ENCODE data around the gene TANC1.

The TANC1 gene

DNA sequence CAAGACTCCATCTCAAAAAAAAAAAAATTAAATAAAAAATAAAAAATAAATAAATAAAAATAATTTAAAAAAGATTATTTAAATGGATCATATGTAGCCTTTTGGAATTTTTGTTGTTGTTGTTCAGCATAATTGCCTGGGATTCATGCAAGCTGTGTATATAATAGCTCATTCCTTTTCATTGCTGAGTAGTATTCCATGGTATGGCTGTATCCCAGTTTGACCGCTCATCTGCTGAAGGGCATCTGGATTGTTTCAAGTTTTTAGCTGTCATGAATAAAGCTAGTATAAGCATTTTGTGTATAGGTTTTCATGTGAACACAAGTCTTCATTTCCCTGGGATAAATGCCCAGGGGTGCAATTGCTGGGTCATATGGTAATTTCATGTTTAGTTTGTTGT is 6.4 kb upstream of the TANC1 start:
- DNase-seq (ENCODE audit: low read depth in 3 of 3), result no peak

DNA sequence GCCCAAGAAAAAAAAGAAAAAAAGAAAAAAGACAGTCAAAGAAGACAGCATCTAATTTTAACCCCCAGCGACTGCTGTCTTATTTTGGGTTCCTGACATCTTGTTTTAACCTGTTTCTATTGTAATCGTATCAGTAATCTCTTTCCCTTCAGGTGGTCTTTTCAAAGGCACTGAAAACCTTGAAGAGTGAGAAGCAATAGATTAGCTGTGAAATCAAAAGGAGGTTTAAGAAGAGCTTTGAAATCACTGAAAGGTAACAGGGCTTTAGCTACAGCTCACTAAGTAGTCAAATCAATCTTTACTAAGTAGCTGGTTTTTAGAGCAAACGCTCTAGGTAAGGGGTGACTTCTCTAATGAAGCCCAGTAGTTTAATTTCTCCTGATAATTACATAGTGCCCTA is 5.4 kb upstream of the TANC1 start:
- no peak for DNase-seq (ENCODE audit: low read depth in 3 of 3)

DNA sequence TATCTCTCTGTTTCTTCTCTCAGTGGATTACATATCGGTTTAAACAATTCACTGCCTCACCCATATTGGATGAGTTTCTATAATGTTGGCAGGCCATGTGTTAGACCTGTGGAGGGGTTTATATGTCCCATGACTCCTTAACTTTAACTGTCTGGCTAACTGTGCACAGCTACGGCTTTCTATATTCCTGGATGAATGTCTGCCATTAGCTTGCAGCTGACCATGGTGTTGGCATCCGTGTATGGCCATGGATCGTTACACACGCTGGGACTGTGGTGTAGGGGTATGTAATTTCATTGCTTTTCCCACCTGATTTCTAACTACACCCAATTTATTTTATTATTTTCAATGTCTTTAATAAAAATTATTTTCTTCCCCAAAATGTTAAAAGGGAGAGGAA is 3.3 kb upstream of the TANC1 start:
- DNase-seq (ENCODE audit: low read depth in 3 of 3), result no peak

DNA sequence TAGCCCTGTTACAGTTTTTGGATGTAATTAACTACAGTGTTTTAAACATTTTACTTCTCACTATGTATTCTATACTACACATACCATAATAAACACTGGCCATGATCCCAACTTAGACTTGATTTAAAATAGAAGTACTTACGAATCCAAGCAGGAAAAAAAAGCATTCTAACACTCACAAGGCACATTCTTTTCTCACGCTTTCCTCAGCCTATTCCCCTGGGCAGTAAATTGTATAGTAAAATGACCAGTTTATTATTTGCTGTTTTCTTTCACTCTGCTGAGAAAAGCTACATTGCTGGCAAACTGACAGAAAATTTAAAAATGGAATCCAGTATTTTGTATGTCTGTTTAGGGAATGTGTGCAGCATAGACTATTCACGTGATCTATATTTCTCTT is 2.8 kb upstream of the TANC1 start:
- no peak for DNase-seq (ENCODE audit: low read depth in 3 of 3)

DNA sequence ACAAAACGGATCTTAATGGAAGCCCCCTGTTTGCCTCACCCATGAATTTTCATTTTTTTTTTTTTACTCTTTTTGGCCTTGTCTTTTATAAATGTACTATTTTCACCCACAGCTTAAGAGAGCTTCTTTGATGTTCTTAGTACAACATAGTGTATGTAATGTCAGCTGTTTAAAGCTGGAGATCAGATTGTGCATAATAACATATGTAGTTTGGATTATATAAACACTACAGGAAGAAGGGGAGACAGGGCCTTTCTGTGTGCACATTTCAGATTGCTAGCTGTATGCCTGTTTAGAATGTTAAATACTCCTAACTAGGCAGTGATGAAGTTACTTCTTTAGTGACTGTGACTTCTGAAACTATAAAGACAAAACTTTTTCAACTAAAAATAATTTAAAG is 2.1 kb upstream of the TANC1 start:
- no peak for DNase-seq (ENCODE audit: low read depth in 3 of 3)

DNA sequence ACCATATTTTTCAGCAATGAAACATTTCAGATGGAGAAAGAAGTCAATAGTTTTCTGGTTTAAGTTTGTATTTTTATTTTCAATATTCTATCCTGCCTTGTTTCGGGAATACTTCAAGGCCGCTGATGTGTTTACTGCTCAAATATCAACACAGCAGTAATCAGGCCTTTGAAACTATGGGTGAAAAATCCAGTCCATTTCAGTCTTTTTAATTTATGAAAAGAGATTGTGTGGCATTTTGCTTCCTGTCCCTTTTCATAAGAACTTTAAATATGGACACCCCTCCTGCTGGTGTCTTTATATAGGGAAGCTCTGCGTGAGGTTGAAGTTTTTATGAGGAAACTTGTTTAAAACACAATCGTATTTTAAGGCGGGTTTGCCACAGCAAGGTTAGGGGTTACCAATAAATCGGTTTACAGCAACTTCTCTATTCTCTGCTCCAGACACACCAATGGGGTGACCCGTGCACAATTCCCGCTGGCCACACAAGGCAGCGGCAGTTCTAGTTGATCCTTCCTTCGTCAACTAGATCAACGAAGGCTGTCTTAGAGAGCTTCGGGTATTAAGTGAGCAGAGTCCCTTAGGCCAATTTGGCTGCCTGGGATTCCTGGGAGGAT is 1.2 kb upstream of the TANC1 start:
- DNase-seq (ENCODE audit: low read depth in 3 of 3), result no peak

DNA sequence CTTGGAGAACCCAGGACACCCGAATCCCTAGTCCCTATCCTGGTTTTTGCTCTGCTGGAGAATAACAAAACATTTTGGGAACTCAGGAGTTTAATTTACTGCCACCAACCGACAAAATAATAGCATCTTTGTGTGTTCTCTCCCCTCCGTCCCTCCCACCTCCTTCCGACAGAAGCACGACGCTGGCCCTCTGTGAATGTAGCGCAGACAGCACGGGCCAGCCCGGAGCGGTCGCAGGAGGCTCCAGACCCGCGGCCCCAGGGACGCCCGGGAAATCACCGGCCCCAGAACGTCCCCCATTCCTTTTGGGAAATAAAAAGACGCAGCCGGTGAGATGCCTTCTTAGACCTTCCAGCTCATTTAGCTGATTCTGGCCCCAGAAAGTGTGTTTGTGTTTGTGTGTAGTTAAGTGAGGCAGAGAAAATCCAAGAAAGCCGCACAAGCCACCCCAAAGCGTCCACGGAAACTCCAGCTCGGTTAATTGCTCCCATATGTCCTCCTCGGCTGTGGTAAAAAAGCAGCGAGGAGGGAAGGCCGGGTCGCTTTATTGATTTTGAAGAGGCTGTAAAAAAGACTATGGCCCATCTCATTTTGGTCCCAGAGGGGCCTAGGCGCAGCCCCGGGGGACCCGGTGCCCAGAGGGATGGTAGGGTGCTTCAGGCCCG is 577 bp upstream of the TANC1 start:
- no peak for DNase-seq (ENCODE audit: low read depth in 3 of 3)

DNA sequence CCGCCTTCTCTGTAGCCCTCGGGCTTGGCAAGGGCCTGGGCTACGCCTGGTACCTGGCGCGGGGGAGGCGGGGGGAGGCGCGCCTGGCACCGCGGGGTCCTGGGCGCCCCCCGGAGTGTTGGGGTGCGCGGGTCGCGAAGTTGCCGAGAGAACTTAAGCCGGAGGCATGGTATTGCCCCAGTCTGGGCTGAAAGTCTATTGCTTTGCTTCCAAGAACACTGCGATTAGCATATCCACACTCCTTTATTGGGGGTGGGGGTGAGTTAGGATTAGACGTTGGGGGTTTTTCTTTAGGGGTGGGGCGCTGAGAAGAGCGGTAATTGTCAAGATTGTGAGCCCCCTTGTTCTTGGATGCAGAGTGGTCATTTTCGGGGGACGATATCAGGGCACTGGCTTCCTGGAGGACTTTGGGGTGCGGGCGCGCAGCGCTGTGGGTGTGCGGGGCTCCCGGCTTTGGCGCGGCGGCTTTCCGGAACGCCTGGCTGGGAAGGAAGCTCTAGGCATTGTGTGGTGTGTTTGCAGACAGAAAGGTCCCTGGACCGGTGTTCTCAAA is 798 bp downstream of the TANC1 start:
- DNase-seq (ENCODE audit: low read depth in 3 of 3), result no peak

DNA sequence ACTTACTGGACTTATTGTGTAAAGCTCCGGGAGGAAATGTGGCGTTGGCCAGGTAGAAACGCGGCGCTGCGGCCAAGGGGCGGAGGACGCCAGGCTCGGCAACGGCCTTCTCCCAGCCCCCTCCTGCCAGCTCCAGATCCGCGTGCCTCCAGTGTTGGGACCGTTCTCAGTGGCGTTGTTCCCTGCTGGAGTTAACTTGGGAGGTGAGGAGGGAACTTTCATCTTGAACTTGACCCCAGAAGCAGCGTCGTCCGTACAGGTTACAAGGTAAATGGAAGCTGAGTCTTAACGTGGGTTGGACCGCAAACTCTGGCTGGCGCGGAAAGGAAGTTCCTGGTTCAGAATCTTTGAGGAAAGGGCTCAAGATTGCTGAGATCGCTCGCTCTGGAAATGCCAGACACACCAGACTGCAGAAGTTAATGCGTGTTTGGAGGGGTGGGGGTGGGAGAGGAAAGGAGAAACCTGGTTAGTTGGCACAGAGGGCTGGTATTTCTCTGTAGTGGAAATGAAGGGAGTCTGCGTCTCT is 1.3 kb downstream of the TANC1 start:
- no peak for DNase-seq (ENCODE audit: low read depth in 3 of 3)

DNA sequence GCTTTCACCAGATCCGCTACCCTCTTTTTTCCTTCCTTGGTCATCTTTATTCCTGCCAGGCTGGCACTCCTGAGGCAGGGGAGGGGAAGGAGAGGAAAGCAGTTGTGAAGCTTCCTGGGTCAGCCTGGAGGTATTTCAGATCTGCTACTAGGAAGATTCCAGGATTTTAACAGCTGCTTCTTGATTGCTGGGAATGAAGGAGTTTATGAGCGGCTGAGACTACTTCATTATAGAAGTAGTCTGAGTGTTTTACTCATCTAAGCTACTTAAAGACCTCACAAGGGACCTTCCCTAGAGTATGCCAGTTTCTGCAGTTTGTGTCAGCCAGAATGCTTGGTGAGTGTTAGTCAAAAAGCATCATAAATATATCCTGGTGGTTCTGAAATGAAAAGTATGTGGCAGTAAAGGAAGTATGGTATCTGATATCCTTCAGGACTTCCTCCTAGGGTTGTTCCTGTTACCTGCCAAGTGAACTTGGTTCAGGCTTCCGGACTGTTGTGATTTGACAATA is 1.9 kb downstream of the TANC1 start:
- DNase-seq (ENCODE audit: low read depth in 3 of 3), result no peak

DNA sequence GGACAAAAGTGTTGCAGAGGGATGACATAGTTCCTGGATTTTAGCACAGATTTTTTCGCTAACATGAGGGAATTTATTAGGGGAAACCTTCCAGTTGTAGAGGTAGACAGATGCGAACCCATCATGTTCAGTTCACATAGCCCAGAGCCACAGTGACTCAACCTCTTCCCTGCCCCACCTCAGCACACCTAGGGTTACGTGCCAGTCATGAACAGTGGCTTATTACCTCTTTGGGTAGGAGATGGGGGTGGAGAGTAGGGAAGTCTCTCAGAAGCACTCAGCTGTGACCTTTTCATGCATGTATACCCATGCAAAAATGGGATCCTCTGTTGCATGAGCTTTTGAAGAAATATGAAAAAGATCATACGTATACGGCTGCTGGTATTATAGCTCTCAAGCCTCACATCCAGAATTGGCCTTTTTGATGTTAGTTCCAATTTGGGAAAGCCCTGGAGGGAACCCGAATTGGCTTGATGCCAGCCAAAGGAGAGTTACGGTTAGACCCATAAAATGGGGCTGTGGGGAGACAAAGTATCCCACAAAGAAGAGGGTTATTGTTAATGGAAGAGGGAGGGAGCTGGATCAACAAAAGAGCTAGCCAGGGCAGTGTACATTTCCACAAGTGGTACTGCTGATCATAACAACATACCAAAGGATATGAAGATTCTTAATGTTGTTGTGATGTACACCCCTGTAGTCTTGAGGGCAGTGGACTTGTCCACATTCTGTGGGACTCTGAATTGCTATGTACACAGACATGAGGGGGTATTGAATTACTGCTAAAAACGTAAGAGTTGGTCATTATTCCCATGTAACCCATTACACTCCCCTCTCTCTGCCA is 4.9 kb downstream of the TANC1 start:
- no peak for DNase-seq (ENCODE audit: low read depth in 3 of 3)

DNA sequence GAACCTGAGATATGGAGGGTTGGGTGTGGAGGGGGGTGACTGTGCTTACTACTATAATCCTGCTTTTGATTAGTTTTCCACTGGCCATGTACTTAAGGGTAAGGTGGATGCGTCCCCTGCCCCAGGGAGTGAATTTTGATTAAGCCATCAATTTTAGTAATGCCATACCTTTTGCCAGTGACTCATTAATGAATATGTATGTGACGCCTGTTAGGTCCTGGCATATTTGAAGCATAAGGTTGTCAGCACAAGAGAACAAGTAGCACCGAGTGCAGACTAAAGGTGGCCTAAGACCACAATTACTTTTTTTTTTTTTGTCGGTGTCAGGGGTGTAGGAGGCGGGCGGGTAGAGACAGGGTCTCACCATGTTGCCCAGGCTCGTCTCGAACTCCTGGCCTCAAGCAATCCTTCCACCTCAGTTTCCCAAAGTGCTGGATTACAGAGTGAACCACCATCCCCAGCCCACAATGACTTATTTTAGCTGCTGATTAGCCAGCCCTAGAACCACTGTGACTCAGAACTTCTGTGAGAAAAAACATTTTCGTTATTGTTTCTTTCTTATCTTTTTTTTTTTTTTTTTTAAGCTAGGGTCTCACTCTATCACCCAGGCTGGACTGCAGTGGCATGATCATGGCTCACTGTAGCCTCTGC is 7.0 kb downstream of the TANC1 start:
- no peak for DNase-seq (ENCODE audit: low read depth in 3 of 3)

DNA sequence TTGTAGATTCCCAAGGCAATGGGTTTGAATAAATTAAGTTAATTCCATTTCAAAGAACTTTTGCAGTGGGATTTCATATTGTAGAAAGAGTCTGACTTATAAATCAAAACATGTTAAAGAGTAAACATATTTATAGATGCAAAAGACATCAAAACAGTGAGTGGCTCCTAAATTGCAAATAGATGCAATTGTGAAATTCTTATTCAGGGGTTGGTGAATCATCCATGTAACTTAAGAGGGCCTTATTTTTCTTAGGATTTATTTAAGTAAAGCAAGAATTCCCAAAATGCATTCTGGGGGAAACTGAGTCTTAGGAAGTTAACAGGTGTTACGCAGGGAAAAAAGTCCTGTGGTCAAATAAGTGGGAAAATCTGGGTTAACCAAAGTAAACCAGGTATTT is 11.3 kb downstream of the TANC1 start:
- no peak for DNase-seq (ENCODE audit: low read depth in 3 of 3)

DNA sequence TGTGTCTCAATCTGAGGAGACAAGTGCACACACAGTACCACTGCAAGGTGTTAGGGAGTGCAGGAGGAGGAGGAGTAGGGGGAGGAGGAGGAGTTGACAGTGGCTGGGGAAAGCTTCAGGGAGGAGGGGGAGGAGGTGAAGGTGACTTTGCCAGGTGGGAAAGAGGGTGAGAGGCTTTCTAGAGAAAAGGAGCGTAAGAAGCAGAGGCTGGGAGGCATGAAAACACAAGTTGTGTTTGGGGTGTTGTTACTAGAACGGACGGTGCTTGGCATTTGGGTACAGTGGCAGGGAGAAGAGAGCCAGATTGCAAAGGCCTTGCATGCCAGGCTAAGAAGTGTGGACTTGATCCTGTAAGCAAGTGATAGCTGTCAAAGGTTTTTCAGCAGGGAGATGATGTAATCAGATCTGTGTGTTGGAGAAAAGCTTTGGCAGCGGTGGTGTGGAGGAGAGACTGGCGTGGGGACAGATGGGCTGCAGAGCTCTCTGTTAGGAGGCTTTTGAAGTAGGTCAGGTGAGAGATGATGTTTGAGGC is 16.2 kb downstream of the TANC1 start:
- DNase-seq (ENCODE audit: low read depth in 3 of 3), result no peak

DNA sequence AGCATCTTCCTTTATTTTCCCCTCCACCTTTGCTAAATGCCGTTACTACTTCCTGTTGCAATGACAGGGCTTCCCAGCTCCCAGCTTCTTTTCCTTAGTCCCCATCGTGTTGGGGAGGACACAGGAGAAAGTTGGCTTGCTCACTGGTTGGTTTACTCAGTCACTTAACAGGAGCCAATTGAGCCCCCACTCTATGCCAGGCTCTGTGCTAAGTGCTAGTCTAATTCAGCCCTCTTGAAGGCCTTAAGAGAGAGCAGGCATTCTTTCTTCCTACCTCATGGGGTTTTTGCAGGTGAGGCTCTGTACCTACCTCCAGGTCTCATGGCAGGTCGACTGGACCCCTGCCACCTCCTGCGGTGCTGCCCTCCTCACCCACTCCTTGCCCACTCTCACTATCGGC is 20.1 kb downstream of the TANC1 start:
- no peak for DNase-seq (ENCODE audit: low read depth in 3 of 3)

DNA sequence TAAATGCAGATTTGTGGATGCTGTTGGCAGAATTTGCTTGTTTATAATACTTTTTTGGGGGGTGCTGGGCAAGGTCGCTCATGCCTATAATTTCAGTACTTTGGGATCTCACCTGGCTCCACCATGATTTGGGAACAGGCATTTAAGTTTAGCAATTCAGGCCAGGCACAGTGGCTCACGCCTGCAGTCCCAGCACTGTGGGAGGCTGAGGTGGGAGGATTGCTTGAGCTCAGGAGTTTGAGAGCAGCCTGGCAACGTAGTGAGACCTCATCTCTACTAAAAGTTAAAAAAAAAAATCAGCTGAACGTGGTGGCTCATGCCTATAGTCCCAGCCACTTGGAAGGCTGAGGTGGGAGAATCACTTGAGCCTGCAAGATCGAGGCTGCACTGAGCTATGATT is 20.7 kb downstream of the TANC1 start:
- DNase-seq (ENCODE audit: low read depth in 3 of 3), result no peak

DNA sequence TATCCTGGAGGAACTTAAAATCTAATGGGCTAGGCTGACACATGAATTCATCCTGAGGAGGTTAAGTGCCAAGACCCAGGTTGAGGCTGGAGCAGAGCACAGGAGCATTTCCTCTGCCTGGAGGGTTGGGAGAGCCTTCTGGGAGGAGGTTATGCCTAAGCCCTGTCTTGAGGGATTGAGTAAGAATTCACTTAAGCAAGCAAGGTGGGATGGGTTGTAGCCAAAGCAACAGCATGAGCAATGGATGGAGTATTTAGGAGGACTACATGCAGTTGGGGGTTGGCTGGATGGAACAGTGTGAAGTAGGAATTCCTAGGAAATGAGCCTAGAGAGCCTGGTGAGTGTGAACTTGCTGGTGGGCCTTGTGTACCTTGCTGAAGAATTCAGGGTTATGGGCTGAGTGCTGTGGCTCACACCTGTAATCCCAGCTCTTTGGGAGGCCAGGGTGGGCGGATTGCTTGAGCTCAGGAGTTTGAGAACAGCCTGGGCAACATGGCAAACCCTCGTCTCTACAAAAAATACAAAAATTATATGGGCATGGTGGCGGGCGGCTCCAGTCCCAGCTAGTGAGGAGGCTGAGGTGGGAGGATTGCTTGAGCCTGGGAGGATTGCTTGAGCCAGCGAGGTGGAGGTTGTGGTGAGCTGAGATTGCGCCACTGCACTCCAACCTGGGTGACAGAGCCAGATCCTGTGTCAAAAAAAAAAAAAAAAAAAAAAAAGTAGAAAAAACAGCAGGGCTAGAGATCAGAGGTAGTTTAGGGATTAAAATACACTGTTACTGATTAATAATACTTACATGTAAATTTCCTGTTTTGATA is 22.2 kb downstream of the TANC1 start:
- DNase-seq (ENCODE audit: low read depth in 3 of 3), result no peak

DNA sequence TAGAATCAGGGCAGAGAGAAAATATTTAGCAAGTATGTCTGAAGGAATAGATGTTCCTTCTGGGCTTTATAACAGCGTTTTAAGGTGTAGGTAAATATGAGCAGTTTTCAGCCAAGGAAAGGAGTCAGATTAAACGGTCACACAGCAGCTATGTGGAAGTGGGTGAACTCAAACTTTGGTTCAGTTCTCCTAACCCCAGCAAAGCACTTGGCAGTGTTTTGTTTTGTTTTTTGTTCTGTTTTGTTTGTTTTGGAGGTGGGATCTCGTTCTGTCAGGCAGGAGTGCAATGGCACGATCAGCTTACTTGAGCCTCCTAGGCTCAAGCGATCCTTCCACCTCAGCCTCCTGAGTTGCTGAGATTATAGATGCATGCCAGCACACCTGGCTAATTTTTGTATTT is 24.6 kb downstream of the TANC1 start:
- no peak for DNase-seq (ENCODE audit: low read depth in 3 of 3)

DNA sequence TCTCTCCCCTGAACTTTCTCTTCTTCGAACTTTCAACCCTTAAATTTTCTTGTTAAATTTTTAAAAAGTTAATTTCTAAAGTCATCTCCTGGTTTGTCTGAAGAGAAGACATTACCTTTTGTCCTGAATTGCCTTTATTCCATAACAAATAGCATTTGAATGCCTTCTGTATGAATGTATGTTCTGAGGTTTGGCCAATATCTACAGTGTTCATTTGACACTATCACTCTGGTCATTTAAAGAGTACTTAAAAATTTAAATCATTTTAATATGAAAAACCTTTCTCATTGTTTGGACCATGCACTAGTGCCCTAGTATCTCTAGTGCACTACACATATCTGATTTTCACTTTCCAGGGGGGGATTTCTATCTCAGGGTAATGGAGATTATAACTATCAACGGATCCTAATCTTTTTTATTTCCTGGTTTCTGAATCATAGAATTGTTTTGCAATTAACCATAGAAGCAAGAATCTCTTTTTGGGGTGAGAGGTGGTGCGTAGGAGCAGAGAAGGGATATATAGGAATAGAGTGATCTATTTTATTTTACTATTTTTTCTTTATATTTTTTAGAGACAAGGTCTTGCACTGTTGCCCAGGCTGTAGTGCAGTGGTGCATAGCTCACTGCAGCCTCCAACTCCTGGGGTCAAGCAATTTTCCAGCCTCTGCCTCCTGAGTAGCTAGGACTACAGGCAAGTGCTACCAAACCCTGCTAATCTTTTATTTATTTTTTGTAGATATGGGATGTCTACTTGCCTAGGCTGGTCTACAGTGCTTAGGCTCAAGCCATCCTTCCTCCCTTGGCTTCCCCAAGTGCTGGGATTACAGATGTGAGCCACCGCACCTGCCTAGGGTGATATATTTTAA is 25.5 kb downstream of the TANC1 start:
- no peak for DNase-seq (ENCODE audit: low read depth in 3 of 3)
